RKO (cell line): ENCODE measurements around the gene SNX24.
A peak's percentile ranks its signal among the peaks of the same experiment; 100 is the strongest.
"Not testable (repeated sequence)": the region's sequence is repeated elsewhere in the genome, so short reads cannot be mapped to it uniquely, and the experiment has no call there.

Experiments
- DNase-seq: peaks from one replicate; pipeline ENCODE4 v3.0.0-alpha.2; 2016; ENCODE audit warnings: low spot score

The SNX24 gene

DNA sequence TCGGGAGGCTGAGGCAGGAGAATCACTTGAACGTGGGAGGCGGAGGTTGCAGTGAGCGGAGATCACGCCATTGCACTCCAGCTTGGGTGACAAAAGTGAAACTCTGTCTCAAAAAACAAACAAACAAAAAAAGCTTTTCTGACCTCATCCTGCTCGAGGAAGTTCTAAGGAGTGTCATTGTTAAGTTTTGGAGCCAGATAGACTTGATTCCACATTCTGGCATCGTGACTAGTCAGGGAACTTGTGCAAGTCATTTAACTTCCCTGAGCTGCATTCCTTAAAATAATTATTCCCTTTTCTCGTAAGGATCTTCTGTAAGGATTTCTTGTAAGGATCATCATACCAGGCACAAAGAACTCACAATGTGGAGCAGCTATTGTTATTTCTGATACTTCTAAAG lies 26.2 kb downstream of the SNX24 start:
- no peak for DNase-seq

DNA sequence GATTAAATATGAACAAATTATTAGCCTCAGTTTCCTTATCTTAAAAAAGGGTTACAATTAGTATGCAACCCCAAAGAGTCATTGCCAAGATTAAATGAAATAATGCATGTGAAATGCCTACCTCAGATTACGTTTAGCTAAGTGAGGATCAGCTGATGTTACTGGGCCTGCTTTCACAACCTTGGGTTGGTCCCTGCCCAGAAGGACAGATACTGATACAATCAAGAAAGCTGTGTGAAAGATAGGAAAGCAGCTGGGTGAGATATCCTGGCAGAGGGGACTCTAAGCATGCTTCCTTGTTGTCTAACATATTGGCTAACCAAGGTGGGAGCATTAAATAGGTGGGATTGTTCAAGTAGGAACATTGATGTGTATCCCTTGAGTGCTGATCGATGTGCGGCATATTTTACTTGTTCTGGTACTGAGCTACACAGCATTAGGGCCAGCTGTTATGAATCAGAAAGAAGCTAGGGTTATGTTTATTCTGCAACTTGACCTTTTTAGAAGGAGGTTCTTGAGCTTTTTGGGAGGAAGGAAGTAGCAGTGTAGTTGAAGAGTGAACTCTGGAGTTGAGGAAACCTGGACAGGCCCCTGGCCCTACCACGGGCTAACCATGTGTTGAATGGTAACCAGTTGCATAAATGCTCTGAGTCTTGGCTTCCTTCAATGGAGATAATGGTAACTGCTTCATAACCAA lies 28.9 kb downstream of the SNX24 start:
- DNase-seq, result no peak

DNA sequence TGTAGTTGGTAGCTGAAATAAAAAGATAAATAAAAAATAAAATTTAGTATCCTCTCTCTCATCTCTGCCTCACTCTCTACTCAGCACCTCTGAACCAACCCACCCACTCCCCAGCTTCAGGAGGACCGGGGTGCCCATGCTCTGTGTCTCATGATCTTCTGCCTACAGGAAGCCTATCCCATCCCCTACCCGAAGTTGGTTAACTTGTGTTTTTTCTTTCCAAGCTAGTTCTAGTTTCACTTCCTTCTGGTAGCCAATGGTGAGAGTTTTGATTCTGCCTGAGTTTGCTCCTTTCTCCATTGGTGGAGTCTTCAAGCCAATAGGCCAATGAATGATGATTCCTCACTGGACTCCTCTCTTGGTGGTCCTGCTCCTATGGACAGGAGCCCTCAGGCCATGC lies 32.1 kb downstream of the SNX24 start:
- DNase-seq, result no peak

DNA sequence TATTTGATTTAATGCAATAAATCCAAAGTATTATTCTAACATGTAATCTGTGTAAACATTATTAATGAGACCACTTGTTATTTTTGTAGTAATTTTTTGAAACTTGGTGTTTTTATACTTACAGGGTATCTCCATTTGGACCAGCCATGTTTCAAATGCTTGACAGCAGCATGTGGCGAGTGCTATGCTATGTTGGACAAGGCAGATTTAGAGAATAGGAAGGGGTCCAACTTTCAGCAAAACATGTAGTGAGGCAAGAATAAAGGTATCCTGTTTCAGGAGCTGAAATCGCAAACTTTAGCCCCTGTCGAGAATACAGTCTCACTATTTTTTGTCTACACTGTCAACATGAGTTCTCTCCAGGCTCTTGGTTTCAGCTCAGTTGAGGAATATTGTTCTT lies 33.7 kb downstream of the SNX24 start:
- no peak for DNase-seq

DNA sequence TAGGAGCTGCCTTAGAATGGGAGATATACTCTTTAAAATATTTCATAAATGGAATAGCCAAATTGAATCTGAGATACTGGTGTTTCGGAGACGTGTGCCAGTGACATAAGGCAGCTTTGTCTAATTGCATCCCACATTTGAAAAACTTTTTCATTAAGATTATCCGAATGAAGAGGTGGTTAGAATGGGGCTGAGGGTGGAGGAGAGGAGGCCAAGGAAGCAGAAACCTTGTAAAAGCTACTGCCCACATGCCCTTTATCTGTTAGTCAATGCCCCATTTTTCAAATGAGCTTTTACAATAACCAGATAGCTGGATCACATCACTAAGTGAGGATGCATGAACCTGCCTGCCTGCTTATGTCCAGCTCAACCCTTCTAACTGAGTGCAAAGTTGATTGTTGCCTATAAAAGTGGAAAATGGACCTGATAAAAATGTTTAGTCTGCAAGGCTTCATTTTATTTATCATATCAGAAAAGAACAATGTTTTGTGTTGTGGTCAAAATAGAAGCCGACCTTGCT lies 34.8 kb downstream of the SNX24 start:
- DNase-seq, result no peak

DNA sequence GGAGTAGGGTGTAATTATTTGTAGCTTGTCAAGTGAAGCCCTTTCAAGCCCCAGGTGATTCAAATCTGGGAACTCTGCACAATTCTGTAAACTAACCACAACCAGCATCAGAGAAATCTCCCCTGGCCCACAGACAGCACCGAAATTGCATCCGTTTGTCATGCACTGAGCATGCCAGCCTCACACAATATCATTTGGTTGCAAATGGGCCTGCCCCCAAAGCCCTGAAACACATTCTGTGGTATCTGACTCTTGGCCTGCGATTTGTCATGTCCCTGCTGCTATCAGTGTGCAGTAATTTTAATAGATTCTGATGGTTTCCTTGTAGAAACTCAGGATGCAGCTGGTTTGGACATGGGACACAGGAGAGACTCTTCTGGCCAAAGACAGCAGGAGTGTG lies 35.3 kb downstream of the SNX24 start:
- no peak for DNase-seq

DNA sequence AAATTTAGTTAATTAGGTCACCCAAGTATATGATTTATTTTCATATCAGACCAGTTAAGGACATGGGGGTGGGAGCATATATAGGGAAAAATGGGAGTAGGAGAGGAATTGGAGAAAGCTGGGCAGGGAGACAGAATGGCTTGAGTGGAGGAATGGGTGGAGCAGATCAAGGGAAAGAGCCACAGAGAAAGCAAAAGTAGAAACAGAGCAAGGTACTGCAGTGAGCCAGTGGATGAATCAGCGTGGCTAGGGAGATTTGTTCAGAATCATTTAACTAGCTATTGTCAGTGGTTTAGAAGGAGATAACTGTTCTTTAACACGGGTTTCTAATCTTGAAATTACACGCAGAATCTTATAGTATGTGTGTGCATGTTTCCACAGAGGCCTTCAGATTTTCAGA lies 37.4 kb downstream of the SNX24 start:
- DNase-seq, result no peak

DNA sequence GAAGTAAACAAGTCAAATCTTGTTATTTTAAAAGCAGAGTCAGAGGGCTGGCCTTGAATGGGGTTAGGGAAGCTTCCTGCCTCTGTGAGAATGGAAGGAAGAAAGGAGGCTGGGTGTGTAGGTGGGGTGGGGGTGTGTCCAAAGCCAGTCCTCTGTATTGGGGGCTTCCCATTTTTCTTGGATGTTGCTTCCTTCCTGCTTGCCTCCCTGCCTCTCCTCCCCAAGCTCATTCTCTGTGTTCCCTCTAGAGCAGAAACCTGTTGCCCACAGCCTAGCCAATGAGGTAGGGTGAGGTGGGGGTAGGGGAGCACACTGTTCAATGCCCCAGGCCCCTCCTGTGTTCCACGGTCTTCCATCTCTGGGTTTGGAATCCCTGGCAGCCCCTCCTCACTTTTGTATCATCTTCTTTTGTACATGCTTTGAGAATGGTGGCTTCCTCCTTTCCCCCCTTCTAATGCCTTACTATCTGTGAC lies 39.7 kb downstream of the SNX24 start:
- DNase-seq, result no peak

DNA sequence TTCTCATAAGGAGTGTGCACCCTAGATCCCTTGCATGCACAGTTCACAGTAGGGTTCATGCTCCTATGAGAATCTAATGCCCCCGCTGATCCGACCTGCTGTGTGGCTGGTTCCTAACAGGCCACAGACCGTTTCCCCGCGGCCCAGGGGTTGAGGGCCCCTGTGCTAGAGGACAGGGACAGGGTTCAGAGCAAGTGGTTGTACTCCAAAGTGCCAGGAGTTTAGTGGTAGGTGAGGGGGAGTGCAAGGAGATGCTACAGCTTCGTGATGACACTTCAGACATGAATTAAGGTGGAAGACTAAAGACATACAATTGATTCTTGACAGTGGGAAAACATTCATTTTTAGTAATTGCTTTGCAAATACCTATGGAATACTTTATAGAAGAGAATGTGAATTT lies 40.5 kb downstream of the SNX24 start:
- DNase-seq, result no peak

DNA sequence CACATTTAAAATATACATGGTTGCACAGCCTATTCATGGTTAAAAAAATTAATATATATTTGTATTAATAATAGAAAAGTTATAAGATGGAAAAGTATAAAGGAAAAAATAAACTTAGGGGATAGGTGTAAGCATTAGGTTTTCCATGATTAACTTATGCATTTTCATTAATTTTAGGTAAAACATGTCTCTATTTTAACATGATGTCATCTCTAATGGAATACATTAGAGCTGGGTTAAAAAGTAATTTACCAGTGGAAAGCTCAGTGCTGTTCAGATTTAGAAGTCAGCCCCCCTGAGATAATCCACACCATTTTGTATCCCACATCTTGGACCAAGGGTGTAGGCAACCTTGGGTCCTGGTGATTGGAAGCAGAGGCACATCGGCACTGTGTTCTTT lies 49.7 kb downstream of the SNX24 start:
- no peak for DNase-seq

DNA sequence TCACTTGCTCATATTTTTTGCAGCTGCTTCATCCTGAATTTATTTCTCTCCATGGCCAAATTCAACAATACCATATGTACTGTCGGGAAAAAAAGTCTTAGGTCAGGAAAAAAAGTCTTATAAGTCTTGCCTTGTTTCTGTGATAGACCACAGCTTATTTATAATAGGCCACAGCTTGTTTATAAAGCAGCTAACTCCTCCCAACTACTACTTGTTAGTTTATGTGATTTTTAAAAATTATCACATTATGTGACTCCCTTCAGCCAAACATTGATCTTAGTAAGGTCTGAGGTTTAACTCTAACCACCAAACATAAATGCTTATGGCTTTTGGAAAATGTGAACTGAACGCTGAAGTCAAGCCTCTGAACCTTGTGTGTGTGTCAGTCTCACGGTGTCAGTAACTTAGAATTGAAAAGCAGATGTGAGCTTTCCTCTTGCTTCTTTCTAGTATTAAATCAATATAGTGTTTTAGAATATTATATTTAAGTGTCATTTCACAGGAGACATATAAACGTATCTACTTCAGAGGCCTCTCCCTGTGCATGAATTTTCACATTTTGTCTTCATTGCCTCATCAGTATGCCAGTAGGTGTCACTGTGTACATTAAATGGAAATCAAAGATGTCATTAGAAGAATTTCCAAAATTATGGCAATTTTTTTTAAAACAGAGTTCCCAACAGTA lies 51.3 kb downstream of the SNX24 start:
- DNase-seq, result peak; percentile 38

DNA sequence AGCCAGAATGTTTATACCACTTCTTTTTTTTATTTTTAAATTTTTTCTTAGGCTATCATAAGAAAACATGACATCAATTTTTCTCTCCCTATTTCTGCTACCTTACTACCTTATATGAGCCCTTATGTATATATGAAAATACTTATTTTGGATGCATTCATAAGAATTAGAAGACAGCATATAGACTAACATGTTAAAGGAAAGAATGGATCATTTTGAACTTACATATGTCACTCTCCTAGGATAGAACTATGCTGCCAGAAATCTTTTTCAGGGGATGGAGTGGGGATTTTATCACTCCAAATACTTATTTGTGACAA lies 51.8 kb downstream of the SNX24 start:
- no peak for DNase-seq

DNA sequence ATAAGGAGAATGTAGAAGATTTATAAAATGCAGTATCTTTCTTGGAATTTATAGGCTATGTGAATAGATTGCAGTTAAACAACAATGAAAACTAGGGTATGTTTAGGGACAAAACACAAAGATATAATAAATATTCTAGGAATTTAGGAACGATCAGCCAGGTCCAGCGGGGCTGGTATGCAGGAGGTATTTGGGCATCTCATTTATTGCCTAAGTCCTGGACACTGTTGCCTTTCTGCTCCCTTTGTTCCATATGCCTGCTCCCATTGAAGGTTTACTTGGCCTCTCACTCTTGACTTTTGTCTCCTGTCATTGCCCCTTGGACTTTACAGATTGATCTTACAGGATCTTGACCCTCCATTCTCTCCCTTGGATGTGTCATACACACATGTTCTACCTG lies 55.9 kb downstream of the SNX24 start:
- no peak for DNase-seq

DNA sequence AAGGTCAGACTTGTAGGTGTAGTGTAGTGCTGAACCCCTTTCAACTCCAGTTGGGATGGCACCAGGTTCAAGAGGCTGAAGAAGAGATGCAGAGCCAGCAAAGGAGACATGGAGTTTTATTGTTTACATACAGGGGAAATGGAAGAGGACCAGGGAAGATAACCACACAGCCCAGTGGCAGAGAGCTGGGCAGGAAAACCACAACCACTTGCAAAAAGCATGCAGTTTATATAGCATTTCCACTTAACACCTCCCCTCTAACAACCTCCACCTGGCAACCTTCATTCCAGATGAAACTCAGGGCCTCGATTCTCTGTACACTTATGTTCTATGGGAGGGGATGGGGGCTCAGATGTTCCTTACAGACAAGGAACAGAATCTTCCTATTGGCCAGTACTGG lies 56.9 kb downstream of the SNX24 start:
- no peak for DNase-seq

DNA sequence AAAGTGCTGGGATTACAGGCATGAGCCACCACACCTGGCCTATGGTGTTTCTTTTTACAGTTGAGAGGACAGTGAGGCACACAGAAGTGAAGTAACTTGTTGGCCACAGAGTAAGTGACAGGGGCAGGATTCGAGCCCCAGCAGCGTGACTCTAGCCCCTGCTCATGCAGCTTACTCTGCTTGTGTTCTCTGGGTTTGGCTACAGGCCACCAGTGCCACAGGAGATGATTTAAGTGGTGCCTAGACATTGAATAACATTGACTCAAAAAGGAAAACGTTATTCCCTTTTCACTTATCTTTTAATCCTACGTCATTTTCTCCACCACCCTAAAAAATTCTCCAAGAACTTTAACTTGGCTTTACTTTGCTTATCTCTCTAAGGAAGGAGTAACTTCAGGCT lies 61.4 kb downstream of the SNX24 start:
- no peak for DNase-seq

DNA sequence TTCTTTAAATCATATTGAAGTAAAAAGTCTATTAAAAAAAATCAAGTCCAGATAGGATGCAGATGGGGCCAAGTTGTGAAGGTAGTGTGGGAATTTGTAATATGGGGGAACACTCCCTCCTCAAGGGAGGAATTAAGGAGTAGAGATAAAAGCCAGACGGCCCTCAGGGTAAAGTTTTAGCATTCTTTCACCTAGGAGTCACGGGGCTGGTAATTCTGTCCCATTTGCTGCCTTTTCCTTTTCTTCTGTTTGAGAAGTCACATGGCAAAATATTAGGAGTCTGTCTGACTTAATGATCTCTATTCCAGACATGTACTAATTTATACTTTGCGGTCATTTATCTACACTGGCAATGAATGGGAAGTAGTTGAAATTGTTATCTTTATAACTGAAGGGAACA lies 61.9 kb downstream of the SNX24 start:
- DNase-seq, result no peak

DNA sequence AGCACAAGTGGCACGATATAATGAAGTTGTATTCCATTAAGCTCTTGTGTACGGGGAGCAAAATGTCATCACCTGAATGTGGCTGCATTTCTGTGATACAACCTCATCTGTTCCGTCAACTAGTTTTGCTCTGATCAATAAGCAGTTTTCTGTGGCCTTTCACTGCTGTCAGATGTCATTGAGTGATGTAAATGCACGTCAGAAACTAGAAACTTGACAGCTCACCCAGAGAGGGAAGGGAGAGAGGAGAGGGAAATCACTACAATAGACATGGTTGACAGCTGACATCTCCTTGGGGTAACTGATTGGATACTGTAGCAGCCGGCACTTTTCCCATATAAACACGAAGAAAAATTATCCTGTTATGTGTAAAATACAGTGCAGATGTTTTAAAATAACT lies 62.7 kb downstream of the SNX24 start:
- no peak for DNase-seq

DNA sequence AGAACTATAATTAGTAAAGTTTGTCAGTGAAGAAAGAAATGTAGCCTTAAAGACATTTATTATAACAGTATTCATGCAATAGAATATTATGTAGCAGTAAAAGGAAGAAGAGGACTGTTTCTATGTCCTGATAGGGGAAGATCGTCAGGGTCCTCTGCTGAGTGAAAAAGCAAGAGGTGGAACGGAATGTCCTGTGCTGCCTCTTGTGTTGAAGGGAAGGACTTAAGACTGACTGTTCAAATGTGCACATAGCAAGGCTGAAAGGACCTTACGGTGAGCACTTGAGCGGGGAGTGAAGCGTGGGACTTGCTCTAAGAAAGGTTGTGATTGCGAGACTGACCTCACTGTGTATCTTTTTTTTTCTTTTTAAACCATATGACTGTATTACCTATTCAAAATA lies 63.2 kb downstream of the SNX24 start:
- no peak for DNase-seq

DNA sequence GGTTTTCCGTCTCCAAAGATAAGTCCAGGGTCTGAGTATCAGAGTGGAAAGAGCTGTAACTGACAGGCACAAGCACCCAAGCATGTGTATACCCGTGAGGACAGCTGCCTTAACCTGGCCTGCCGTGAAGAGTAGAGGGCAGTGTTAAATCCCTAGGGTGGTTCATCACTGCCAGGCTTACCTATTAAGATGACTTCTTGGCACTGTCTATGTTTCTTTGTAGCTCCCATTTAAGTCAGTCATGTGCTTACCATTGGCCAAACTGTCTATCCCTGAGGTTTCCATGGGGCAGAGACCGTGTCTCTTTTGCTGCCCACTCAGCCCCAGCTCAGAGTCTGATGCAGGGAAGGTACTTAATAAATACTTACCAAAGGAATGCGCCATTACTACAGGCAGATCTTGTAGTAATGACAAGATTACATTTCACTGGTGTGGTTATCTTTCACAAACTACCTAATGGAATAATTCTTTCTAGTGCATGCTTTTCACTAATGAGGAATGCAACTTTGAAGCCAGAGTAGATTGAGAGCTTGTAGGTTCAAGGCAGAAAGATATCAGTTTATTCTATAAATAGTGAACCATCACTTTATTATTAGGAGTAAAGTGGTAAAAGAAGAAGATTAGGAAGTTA lies 64.2 kb downstream of the SNX24 start:
- DNase-seq, result no peak

DNA sequence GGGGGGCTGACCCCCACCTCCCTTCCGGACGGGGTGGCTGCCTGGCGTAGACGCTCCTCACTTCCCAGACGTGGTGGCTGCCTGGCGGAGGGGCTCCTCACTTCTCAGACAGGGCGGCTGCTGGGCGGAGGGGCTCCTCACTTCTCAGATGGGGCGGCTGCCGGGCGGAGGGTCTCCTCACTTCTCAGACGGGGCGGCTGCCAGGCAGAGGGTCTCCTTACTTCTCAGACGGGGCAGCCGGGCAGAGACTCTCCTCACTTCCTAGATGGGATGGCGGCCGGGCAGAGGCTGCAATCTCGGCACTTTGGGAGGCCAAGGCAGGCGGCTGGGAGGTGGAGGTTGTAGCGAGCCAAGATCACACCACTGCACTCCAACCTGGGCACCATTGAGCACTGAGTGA lies 68.0 kb downstream of the SNX24 start:
- not testable (repeated sequence) for DNase-seq

DNA sequence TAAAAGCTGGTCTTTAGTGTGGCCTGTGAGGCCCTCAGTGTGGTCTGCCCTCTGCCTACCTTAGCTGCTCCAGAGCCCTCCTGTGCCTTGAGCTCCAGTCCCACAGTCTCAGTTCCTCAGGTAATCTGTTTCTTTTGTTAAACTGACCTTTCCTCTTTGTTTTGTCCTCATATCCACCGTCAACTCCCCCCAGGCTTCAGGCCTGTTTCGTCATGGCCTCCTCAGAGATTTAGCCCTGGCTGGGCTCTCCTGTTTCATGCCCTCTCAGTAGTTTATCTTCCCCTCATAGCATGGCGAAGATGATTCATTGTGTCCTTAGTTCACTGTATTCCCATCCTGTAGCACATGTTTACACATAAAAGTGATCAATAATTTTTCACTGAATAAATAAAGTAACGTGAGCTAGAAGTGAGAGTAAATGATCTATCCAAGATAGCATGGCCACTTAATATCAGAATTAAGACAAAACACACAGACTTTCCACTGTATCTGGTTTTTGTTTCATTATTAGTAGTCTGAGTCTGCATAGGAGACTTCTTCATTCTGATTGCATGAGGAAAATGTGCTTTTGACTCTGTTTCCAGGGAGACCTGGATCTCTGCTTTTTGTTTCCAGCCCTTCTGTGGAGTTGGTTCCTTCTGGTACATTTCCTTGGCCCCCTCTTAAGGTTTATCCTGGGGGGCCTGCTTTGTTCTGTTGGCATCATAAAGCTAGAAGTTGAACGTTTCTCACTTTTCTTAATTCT lies 70.5 kb downstream of the SNX24 start:
- no peak for DNase-seq

DNA sequence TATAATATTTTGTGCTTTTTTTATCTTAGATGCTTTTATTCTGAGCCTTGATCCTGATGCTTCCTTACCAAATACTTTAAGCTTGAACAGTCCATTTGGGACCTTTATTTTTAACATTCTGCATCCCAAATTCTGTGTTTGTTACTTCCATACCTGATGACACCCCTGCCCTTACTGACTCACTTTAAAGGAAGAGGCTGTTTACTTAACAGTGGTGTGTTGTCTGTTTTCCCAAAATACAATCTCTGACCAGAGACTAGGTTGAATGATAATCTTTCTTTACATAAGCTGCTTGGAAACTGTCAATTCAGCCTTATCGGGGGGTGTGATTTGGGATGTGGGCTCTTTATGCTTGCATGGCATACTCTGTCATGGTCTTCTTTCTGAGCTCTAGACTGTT lies 71.1 kb downstream of the SNX24 start:
- no peak for DNase-seq

DNA sequence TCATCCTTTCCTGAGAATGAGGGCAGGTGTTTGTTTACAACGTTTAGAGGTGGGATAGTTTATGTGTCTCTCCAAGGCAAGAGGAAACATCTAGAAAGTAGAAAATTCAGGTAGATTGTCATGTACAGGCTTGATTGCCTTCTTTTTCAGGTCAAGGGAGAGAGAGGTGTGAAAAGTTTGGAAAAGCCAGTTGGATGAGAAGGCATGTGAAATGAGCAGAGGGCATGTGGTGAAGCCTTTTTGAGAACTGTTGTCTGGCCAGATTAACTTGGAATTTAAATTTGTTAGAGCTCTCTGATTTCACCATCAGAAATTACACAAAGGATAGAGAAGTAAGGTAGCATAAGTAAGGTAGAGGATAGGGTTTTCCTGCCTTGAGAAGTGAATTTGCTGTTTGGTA lies 74.6 kb downstream of the SNX24 start:
- DNase-seq, result no peak
